G401.6 (cell line): ENCODE data around the gene FOXE1.

ENCODE experiments used
- FAIRE-seq: peaks from 2 replicates; lab custom pipeline; 2012; peaks lifted over from hg19 to GRCh38; lab: Jason Lieb, UNC

FOXE1 gene

DNA sequence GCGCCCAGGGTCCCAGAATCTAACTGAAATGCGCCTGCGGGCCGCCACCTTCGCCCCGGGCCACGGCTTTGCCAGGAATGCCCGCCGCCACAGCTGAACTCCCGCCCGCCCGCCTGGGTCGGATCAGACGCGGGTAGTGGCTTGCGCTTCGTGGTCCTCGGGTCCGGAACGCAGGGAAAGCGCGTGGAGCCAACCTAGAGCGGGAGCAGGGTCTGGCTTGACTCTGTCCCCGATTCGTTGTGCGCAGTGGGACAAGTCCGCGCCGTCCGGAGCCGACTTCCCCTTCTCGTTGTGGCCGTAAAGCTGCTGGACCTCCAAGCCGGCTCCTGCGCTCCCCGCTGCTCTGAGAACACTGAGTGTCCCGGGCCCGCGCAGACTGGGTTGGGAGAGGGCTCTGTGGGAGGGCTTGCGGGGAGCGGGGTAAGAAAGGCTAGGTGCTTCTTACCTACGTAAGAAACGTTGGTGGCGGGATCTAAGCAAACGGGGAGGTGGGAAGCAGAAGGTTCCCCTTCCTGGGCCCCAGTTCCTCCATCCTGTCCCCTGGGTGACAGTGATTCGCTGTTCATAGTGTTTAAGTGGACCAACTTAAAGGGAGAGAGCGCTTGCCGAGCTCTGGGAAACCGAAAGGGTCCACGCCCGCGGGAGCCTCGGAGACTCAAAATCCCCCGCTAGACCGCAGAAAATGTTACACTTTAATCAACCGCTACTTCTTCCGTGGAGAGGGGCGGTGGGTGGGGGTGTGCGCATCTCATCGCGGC lies 4.4 kb upstream of the FOXE1 start:
- no peak for FAIRE-seq

DNA sequence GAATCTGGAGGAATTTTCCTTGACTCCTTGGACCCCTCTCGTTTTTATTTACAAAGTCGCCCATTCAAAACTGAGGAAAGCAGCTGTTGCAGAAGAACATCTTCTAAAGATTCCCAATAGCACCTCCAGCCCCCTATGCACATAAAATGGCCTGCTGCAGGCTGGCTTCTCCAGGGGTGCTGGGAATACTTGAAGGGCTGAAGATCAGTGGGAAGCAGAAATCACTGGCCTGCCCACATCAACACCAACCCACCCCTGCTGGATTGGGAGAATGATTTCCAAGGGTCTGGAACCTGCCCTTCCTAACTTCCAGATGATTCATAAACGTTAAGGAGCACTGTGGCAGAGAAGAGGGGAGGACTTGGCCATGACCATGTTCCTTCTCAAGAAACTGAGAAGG lies 3.0 kb upstream of the FOXE1 start:
- FAIRE-seq = no peak

DNA sequence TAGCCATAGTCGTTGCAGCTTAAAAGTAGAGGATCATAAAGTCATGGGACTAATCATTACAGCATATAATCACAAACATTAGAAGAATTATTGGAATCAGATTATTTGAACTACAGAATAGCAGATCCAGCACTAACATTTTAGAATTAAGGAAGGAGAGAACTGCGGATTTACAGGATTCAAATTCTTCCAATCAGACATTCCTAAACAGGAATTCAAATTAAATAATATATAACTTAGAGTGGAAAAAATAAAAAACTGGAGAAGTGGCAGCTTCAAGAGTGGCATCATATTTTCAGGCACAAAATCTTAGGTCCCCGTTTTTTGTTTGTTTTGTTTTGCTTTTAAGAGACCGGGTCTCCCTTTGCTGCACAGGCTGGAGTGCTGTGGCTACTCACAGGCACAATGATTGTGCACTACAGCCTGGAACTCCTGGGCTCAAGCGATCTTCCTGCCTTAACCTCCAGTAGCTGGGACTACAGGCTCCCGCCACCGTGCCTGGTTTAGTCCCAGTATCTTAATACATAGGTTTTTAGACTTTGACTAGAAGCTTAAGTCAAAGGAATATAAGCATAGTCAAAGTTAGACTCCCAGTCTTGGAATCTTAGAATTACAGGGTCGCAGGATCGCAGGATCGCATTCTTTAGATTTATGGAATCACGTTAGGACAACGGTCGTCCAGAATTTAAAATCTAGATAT lies 2.1 kb upstream of the FOXE1 start:
- no peak for FAIRE-seq

DNA sequence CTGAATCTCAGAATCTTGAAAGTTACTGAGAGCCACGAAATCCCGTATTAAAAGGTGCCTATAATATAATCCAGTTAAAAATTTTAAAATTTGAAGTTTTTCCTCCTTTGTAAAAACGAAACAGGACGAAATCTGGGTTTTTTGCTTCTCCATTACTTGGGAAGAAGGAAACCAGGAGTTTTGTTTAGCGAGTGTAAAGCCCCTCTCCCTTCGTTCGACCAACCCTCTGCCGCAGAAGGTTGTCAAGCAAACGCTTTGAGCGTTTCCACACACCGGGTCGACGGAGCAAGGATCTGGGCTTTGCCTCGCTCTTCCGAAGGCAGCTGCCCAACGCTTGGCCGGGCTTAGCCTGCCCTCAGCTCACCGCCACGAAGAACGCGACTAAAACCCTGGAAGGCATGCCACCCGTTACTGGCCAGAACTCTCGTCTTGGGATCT lies 1.6 kb upstream of the FOXE1 start:
- no peak for FAIRE-seq

DNA sequence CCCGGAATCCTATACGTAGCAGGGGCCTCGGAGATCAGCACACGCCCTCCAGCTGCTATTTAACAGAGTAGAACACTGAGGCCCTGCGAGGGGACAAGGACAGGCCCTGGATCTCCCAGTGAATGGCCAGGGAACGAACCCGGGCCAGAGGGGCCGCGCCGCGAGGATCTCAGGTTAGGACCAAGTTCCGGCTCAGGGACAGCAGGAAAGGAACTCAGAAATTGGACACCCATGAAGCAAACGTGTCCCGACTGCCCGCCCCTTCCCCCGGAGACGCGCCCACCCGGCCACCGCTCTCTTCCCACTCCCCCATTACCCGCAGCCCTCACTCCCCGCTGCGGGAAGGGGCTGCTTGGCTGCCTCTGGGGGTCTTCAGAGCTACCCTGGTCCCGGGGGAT lies 1.0 kb upstream of the FOXE1 start:
- no peak for FAIRE-seq

DNA sequence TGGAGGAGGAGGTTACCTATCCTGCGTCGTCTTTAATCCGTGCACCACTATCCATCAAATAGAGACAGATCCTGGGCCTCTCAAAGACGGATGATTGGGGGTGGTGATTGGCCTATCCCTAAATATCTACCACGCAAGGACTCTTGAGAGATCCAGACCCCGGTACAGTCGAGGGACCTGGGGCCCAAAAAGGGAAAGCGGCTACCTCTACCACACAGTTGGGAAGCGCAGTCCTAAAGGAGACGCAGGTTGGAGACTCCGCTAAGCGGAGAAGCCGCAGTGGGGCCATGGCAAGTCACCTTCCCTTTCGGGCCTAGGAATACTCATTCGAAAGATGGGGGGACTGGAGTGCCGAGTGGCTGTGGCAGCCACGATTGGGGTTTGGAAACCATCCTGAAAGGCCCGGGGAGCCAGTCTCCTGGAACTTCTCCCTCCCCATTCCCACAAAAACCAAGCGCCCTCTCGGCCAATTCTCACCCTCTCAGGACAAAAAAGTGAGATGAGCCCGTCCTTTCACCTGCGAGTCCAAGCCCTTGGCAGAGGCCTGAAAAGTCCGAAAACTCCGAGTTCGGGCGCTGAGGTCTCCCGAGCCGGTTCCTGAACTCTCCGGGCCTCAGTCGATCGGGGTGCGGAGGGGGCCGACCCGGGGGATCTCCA lies 499 bp upstream of the FOXE1 start:
- no peak for FAIRE-seq

DNA sequence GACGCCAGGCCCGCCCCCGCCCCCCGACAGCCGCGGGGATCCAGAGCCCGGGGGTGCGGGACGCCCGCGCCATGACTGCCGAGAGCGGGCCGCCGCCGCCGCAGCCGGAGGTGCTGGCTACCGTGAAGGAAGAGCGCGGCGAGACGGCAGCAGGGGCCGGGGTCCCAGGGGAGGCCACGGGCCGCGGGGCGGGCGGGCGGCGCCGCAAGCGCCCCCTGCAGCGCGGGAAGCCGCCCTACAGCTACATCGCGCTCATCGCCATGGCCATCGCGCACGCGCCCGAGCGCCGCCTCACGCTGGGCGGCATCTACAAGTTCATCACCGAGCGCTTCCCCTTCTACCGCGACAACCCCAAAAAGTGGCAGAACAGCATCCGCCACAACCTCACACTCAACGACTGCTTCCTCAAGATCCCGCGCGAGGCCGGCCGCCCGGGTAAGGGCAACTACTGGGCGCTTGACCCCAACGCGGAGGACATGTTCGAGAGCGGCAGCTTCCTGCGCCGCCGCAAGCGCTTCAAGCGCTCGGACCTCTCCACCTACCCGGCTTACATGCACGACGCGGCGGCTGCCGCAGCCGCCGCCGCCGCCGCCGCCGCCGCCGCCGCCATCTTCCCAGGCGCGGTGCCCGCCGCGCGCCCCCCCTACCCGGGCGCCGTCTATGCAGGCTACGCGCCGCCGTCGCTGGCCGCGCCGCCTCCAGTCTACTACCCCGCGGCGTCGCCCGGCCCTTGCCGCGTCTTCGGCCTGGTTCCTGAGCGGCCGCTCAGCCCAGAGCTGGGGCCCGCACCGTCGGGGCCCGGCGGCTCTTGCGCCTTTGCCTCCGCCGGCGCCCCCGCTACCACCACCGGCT lies 1.0 kb downstream of the FOXE1 start:
- no peak for FAIRE-seq

DNA sequence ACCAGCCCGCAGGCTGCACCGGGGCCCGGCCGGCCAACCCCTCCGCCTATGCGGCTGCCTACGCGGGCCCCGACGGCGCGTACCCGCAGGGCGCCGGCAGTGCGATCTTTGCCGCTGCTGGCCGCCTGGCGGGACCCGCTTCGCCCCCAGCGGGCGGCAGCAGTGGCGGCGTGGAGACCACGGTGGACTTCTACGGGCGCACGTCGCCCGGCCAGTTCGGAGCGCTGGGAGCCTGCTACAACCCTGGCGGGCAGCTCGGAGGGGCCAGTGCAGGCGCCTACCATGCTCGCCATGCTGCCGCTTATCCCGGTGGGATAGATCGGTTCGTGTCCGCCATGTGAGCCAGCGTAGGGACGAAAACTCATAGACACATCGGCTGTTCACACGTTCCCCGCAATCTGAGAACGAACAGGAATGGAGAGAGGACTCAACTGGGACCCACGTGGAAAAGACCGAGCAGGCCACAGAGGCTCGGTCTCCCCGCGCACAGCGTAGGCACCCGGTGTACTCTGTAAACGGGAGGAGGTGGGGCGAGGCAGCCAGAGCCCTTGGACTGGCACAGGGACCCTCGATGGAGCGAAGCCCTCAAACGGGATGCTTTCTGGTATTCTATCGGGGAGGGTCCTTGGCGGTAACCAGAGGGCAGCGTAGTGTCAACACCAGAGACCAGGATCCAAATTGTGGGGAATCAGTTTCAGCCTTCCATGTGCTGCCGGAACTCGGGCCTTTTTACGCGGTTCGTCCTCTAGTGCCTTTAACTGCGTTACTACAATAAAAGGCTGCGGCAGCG lies 1.9 kb downstream of the FOXE1 start:
- FAIRE-seq = no peak

DNA sequence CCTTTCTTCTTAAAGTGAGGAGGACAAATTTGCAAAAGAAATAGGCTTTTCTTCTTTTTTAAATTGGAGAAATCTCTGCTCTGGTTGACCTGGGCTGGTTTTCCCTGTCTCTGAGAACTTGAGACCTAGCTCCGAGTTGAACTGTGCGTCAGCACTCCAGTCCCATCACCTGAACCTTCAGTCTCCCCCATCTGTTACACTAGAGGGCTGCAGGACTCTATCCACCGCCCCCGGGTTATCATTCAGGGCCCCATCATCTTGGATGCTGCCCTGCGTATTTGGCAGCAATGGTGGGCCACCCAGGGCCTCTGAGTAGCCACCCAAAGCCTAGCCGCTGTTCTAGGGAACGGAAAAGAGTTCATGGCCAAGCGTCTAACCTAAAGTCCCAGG lies 2.5 kb downstream of the FOXE1 start:
- no peak for FAIRE-seq

DNA sequence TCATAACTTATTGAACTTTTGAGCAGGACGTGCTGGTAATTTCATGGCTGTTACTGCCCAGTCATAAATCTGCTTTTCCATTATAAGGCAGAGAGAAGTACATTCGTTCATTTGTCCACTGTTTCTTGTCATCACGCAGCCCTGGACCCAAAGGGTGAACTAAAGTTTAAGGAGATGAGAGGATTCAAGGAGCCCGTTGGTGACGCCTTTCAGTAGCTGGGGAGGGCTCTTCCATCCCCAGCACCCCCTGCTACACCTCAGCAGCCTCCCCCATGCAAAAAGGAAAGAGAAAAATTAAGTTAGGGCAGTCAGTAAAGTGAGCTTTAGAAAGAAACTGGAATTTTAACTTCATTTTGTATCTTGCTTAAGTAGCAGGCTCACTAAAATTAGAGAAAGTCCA lies 2.9 kb downstream of the FOXE1 start:
- FAIRE-seq = no peak

DNA sequence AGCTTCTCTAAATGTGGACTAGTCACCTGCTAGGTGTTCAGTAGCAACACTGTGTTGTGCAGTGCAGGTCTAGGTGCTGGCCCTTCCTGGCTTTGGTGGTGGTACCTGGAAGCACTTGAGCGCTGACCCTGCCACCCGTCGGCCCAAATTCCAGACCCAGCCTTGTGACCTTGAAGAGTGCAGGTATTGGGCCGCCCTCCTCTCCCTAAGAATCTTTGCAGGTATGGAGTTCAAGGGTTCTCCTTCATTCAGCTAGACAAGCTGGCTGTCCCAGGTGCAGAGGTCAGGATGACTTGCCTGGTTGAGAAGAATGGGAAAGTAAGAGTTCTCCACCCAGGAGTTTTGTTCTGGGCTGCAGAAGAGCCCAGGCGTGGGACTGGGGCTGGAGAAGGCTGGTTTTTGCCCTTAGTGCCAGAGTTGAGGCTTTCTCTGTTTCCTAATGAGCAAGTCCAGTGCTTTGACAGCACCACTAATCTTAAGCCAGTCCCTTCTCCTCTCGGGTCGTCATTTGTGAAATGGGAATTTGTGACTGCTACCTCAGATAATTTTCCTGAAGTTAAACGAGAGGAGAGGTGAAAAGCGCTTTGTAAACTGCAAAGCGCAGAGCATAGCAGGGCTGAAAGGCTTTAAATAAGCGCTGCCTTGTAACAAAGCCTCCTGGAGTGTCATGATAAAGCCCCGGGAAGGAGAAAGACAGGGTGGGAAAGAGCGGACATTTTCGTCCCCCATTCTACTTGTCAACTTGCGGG lies 4.0 kb downstream of the FOXE1 start:
- FAIRE-seq = no peak

DNA sequence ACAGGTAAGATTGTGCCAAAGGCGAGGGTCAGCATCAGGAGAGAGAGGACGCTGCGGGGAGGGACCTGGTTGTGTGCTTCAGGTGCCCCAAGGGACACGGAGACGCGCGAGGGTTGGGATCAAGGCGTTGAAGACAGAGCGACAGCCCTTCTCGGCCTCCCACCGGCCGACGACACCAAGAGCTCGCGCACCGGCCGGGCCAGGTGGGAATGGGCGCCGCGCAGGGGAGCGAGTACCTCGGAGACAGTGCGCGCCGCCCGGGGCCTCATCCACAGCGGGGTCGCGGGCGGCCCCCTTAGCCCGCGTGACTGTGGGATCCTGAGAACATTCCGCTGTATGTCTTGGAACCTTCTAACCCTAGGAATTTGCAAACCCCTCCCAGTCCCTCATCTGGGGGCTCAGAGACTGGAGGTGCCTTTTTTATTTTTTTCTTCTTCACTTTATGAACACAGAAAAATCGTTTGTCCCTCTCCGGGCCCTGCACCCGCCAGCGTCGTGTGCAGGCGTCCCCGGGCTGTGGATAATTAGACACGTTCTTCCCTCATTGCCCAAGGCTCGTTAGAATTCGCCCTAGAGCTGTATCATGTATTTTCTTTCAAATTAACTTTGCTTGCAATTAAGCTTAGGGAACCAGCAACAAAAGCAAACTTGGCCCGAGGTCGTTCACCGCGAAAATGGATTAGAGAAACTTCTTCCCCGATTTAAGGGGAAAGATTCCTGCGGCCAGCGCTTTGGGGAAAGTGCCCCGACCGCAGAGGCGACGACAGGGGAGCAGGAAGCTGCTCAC lies 4.8 kb downstream of the FOXE1 start:
- no peak for FAIRE-seq

DNA sequence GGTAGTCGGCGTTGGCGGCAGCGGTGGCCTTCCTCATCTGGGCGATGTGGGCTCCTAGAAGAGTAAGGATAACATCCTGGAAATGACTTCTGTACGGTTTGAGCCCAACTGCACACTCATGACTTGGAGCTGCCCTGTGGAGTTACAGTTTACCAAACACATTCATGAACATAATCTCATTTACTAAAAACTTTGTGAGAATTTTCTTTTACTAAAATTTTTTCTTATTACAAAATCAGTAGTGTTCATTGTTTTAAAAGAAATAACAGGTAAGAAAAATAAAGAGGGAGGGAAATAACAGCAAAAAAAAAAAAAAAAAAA lies 5.3 kb downstream of the FOXE1 start:
- FAIRE-seq = no peak

DNA sequence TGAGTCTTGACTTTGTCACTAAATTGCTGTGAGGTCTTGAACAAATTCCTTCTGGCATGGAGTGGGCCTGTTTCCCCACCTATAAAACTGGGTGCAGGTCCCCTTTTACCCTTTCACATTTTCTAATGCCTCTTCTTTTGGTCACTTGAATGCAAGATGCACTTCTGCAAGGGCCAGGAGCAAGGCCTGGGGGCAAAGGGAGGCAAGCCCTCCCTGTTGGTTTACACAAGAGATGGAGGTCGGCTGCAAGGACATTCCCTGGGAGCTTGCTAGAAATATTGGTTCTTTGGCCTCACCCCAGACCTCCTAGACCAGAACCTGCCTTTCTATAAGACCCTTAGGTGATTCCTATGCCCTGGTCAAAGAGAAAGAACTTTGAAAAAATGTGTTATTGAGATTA lies 5.8 kb downstream of the FOXE1 start:
- no peak for FAIRE-seq

DNA sequence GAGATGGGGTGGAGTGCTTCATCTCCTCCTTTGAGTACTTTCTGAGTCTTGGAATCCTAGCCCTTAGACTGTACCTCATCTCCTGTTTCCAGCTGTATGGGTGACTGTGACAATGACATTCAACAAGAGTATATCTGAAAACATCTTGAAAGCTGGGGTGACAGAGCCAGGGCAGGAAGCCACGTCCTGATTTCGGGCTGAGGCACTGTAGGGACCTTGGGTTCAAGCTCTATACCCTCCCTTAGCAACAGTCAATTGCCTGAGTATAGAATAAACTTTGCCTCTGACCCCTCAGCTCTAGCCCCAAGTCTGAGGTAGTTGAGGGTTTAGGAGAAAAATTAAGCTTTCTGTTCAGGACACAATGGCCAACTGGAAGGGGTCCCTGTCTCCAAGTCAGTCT lies 6.3 kb downstream of the FOXE1 start:
- FAIRE-seq = no peak

DNA sequence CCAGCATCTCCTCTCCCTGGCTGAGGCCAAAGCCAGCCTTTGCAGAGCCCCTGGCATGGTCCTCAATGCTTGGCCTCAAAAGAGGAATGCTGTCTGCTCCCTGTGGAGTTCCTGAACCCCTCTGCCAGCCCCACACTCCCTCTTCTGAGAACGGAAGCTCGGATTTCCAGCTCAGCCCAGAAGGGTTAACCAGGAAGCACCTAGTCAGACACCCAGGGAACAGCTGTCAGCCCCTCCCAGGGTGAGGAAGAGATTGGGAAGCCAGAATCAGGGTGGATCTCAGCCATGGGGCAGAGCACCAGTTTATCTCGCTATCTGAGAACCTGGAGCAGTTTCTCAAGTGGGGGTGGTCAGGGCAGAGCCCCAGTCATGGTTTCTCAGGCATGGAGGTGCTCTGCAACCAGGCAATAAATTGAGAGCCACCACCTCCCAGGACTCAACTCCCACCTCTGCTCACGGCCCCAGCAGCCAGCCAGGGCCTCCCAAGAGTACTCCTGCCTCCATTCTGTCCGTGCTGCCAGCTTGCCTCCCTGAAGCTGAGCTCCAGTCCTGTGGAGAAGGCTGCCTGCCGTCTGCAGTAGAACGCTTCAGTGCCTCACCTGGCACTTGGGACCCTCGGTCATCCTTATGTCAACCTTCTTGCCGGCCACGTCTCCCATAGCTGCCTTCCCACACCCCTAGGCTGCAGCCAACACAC lies 7.6 kb downstream of the FOXE1 start:
- FAIRE-seq = no peak

DNA sequence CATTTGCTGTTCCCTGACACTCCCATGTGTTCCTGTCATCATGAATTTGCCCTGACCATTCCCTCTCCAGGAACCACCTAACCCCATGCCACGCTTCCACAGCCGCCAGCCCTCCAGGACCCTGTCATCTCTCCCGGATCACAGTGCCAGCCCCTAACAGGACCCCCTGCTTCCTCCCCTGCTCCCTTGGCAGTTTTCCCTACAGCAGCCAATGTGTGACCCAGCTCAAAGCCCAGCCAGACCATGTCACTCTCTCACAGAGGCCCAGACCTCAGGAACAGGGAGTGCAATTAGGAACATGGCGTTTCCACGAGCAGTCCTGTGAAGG lies 8.1 kb downstream of the FOXE1 start:
- no peak for FAIRE-seq

DNA sequence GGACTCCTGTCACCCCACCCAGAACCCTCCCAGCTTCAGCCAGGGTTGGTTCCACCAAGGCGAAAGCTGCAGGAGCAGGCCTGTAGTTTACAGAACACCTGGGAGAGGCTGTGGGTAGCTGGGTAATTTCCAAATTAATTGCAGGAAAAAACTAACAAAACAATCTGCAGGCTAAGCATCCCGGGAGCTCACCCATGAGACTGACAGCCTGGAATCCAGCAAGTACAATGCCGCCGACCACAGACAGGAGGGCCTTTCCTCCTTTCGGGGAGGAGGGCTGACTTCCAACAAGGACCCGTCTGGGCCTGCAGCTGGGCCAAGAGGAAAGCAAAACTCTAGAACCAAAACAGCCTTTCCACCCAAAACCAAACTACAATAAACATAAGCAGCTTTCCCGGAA lies 10.3 kb downstream of the FOXE1 start:
- FAIRE-seq = no peak

DNA sequence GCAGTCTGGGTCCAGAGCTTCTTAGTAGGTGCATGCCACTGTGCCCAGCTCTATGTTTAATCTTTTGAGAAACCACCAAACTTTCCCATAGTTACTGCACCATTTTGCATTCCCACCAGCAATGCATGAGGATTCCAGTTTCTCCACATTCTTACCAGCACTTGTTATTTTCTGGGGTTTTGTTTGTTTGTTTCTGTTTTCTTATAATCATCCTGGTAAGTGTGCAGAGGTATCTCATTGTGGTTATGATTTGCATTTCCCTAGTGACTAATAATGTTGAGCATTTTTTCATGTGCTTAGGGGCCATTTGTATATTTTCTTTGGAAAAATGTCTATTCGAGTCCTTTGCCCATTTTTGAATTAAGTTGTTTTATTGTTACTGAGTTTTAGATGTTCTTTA lies 11.4 kb downstream of the FOXE1 start:
- FAIRE-seq = no peak

DNA sequence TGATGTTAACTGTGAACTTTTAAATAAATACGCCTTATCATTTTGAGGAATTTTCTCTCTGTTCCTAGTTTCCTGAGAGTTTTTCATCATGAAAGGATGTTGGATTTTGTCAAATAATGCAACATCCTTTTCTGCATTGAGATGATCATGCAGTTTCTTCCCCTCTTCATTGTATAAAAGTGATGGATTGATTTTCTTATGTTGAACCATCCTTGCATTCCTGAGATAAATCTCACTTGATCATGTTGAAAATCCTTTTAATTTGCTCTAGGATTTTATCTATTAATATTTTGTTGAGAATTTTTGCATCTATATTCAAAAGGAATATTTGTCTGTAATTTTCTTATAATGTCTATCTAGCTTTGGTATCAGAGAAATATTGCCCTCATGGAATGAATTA lies 13.3 kb downstream of the FOXE1 start:
- FAIRE-seq = no peak
